Measurements from ENCODE around the gene TET3. TPM values are rescaled to one million over a fixed set of nuclear protein-coding genes. Genes with fewer than 3 reads are reported as not detected.

The TET3 gene
- total and polyA plus RNA-seq, 9 of the 15 experiments (the other 6 are each of a cell fraction or from before 2014, with no cell fraction given): 0.35 to 16.3 (median 5.5) TPM

DNA sequence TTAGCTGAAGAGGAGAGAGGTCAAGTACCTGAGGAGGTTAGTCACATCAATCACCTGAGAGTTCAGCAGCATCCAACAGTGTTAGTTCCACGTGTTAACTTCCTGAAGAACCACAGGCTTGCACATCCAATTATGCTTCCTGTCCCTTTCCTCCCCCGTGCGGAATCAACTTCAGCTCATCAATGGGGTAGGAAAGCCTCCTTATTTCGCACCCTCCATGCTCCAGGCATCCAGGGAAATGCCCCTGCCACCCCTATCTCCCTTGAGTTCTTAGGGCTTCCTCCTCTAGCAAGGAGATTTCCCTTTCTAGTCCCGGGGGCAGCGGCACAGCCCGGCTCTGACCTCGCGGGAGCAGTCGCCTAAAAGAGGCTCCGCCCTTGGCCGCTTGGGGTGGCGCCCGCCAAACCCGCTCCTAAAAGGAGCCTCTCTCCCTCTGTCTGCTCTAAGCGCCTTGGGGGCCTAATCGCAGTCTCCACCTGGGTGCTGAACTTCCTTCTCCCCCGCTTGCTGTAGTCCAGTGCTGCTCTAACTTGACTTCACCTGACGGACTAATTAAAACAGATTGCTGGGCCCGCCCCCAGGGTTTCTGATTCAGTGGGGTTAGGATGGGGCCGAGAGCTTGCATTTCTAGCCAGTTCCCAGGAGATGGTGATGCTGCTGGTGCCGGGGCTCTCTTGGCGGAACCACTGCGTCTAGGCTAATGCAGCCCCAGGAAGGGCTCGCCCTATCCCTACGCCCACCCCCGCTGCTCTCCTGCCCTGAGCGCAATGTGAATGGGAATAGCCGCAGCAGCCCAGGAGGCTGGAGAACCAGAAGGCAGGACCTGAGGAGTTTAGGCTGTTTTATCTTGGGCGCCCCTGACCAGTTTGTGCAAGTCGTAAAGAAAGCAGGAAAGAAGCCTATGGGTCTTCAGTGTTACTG is 3.4 kb upstream of the TET3 start (continued):
- no peak for TF ChIP-seq ILF3 (IDR thresholded peaks at IDR 0.05; ENCODE audit: borderline replicate concordance)
- TF ChIP-seq ZNF316 (IDR thresholded peaks at IDR 0.05): no peak
- no peak for TF ChIP-seq HNRNPK (IDR thresholded peaks at IDR 0.05; ENCODE audit: low read depth, low read length, poor library complexity, severe bottlenecking)
- peak in 1 of 2 experiments; percentile 50; a peak in 1 of 4 replicates for TF ChIP-seq MAZ (CRISPR knock-in tag; conservative IDR thresholded peaks at IDR 0.05 in 1 of 2, IDR thresholded peaks at IDR 0.05 in 1 of 2)
- peak; percentile 88 for TF ChIP-seq SMAD4 (CRISPR knock-in tag; conservative IDR thresholded peaks at IDR 0.05)
- TF ChIP-seq ZNF384 (IDR thresholded peaks at IDR 0.05; ENCODE audit: low read depth, low read length): no peak
- no peak; the same call in 1 of the 2 replicates for TF ChIP-seq JUND (IDR thresholded peaks at IDR 0.05; ENCODE audit: borderline replicate concordance, low read depth, low read length)
- TF ChIP-seq JUND (tag; IDR thresholded peaks at IDR 0.05; ENCODE audit: borderline replicate concordance, low read depth, low read length): 0 out of 3 replicates have a peak, but pooled peaks have one; percentile 31
- TF ChIP-seq, protein P1, sequence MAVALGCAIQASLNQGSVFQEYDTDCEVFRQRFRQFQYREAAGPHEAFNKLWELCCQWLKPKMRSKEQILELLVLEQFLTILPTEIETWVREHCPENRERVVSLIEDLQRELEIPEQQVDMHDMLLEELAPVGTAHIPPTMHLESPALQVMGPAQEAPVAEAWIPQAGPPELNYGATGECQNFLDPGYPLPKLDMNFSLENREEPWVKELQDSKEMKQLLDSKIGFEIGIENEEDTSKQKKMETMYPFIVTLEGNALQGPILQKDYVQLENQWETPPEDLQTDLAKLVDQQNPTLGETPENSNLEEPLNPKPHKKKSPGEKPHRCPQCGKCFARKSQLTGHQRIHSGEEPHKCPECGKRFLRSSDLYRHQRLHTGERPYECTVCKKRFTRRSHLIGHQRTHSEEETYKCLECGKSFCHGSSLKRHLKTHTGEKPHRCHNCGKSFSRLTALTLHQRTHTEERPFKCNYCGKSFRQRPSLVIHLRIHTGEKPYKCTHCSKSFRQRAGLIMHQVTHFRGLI (CRISPR knock-in tag; IDR thresholded peaks at IDR 0.05): no peak
- no peak for TF ChIP-seq KLF6 (CRISPR knock-in tag; IDR thresholded peaks at IDR 0.05; ENCODE audit: borderline replicate concordance)
- TF ChIP-seq, protein P2, sequence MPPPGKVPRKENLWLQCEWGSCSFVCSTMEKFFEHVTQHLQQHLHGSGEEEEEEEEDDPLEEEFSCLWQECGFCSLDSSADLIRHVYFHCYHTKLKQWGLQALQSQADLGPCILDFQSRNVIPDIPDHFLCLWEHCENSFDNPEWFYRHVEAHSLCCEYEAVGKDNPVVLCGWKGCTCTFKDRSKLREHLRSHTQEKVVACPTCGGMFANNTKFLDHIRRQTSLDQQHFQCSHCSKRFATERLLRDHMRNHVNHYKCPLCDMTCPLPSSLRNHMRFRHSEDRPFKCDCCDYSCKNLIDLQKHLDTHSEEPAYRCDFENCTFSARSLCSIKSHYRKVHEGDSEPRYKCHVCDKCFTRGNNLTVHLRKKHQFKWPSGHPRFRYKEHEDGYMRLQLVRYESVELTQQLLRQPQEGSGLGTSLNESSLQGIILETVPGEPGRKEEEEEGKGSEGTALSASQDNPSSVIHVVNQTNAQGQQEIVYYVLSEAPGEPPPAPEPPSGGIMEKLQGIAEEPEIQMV (tag; conservative IDR thresholded peaks at IDR 0.05; ENCODE audit: low read depth): no peak
- TF ChIP-seq, protein P3, sequence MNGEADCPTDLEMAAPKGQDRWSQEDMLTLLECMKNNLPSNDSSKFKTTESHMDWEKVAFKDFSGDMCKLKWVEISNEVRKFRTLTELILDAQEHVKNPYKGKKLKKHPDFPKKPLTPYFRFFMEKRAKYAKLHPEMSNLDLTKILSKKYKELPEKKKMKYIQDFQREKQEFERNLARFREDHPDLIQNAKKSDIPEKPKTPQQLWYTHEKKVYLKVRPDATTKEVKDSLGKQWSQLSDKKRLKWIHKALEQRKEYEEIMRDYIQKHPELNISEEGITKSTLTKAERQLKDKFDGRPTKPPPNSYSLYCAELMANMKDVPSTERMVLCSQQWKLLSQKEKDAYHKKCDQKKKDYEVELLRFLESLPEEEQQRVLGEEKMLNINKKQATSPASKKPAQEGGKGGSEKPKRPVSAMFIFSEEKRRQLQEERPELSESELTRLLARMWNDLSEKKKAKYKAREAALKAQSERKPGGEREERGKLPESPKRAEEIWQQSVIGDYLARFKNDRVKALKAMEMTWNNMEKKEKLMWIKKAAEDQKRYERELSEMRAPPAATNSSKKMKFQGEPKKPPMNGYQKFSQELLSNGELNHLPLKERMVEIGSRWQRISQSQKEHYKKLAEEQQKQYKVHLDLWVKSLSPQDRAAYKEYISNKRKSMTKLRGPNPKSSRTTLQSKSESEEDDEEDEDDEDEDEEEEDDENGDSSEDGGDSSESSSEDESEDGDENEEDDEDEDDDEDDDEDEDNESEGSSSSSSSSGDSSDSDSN (IDR thresholded peaks at IDR 0.05; ENCODE audit: borderline replicate concordance in 1 of 2, low read depth in 2 of 2, low read length in 2 of 2): peak; percentile 74 to 79; a peak in 3 of 4 replicates
- TF ChIP-seq ADNP (tag; IDR thresholded peaks at IDR 0.05): no peak
- no peak for TF ChIP-seq HLTF (IDR thresholded peaks at IDR 0.05)
- TF ChIP-seq SMARCE1 (IDR thresholded peaks at IDR 0.05): peak; percentile 59
- TF ChIP-seq POLR2B (IDR thresholded peaks at IDR 0.05; ENCODE audit: low read depth, partially characterized antibody): peak; percentile 60
- peak; percentile 57 for TF ChIP-seq BCOR (IDR thresholded peaks at IDR 0.05)

Data from K562 (cell line).